A673 (cell line): ENCODE measurements around the gene ZNF155. TPM values are rescaled to one million over a fixed set of nuclear protein-coding genes. Genes with fewer than 3 reads are reported as not detected.
A peak's percentile ranks its signal among the peaks of the same experiment; 100 is the strongest.

Experiments
- Bru-seq: library from RNA; stranded (reverse); fragments of 400-500 nt; gene quantifications from one replicate; lab custom pipeline; 2021; lab: Mats Ljungman, UMichigan
- BruChase-seq, 2 experiments: library from RNA; stranded (reverse); fragments of 400-500 nt; gene quantifications; one replicate each; lab custom pipeline; 2021; lab: Mats Ljungman, UMichigan
- BruUV-seq: library from RNA; stranded (reverse); fragments of 400-500 nt; replicated peaks from 2 replicates; lab custom pipeline; 2021; lab: Mats Ljungman, UMichigan
- CTCF ChIA-PET: fragments of 300-600 bp; sonication (Branson Sonifier 250); formaldehyde crosslinking; loops from one replicate; lab custom pipeline; 2022; ENCODE audit warnings: antibody characterized with exemption; lab: Charles Lee
- POLR2A ChIA-PET: fragments of 300-600 bp; sonication (Branson Sonifier 250); formaldehyde crosslinking; loops from one replicate; lab custom pipeline; 2022; ENCODE audit warnings: antibody characterized with exemption; ENCODE audit not compliant: low non-redundant PET; lab: Charles Lee
- DNase-seq: peaks from one replicate; pipeline ENCODE4 v3.0.0-alpha.2; 2015; ENCODE audit warnings: low spot score
- H3K27ac ChIP-seq: fragments of 200-600 bp; sonication (generic); 2 replicates; pipeline ENCODE4 v1.5.1; 2016; ENCODE audit warnings: mixed run types, low read depth, mild to moderate bottlenecking, mixed read lengths, antibody characterized with exemption, low read length; ENCODE audit not compliant: poor library complexity, severe bottlenecking
- H3K27me3 ChIP-seq: fragments of 200-600 bp; sonication (generic); replicated peaks from 2 replicates; pipeline ENCODE4 v1.6.1; 2017; ENCODE audit warnings: mixed run types, low read depth, mild to moderate bottlenecking, mixed read lengths, antibody characterized with exemption, low read length; ENCODE audit not compliant: insufficient read depth, poor library complexity
- H3K36me3 ChIP-seq: fragments of 200-600 bp; sonication (generic); 2 replicates; pipeline ENCODE4 v1.6.1; 2016; ENCODE audit warnings: mixed run types, mild to moderate bottlenecking, mixed read lengths, antibody characterized with exemption, low read length; ENCODE audit not compliant: insufficient read depth, poor library complexity, severe bottlenecking
- H3K4me1 ChIP-seq: fragments of 200-600 bp; sonication (generic); 2 replicates; pipeline ENCODE4 v1.6.1; 2017; ENCODE audit warnings: mixed run types, mild to moderate bottlenecking, mixed read lengths, antibody characterized with exemption, low read length; ENCODE audit not compliant: insufficient read depth, poor library complexity, severe bottlenecking
- H3K4me3 ChIP-seq: fragments of 200-600 bp; sonication (generic); 2 replicates; pipeline ENCODE4 v1.5.1; 2016; ENCODE audit warnings: low read depth, mixed run types, mild to moderate bottlenecking, mixed read lengths, low read length; ENCODE audit not compliant: poor library complexity, severe bottlenecking
- H3K9me3 ChIP-seq: fragments of 200-600 bp; sonication (generic); 2 replicates; pipeline ENCODE4 v1.6.1; 2016; ENCODE audit warnings: mixed run types, low read depth, mild to moderate bottlenecking, mixed read lengths, antibody characterized with exemption, low read length; ENCODE audit not compliant: poor library complexity, severe bottlenecking
- EZH2 ChIP-seq: fragments of 200-600 bp; sonication (generic); IDR thresholded peaks from 2 replicates; pipeline ENCODE4 v1.6.1; 2017; ENCODE audit warnings: borderline replicate concordance, low read depth, mild to moderate bottlenecking, mixed read lengths, antibody characterized with exemption, low read length; ENCODE audit not compliant: poor library complexity, severe bottlenecking
- intact Hi-C: fragments of 100-400 bp; cut with micrococcal nuclease; formaldehyde crosslinking; loops from one replicate; pipeline ENCODE4 v1.10.0; 2022; ENCODE audit not compliant: unreplicated experiment
- long read RNA-seq: library from polyadenylated mRNA; stranded (forward); transcript quantifications from one replicate; pipeline ENCODE4 v2.0.0, GENCODE V29; 2022
- total RNA-seq: library from RNA; stranded (reverse); gene quantifications from 2 replicates; pipeline ENCODE4 v1.2.3, GENCODE V29; 2021
- TF ChIP-seq, protein P1 (sequence below): fragments of 300-800, 200-600 bp; sonication (generic); conservative IDR thresholded peaks from 2 replicates; pipeline ENCODE4 v1.5.1; 2017; ENCODE audit warnings: low read depth, mild to moderate bottlenecking, antibody characterized with exemption, low read length, moderate library complexity, mixed read lengths

The ZNF155 gene
- total RNA-seq (7.3 and 8.0 TPM in 2 replicates), Bru-seq, nascent RNA (percentile 65 among the genes with signal in this experiment), BruChase-seq, experiment 1, labeled RNA remaining after a 2-hour chase (percentile 65 among the genes with signal in this experiment), BruChase-seq, experiment 2, labeled RNA remaining after a 6-hour chase (percentile 49 among the genes with signal in this experiment)
- long read RNA-seq, partial matches to known transcripts: 0 of 7 reads
- long read RNA-seq, other reads (novel, unspliced or antisense): 6 of 7 reads

DNA sequence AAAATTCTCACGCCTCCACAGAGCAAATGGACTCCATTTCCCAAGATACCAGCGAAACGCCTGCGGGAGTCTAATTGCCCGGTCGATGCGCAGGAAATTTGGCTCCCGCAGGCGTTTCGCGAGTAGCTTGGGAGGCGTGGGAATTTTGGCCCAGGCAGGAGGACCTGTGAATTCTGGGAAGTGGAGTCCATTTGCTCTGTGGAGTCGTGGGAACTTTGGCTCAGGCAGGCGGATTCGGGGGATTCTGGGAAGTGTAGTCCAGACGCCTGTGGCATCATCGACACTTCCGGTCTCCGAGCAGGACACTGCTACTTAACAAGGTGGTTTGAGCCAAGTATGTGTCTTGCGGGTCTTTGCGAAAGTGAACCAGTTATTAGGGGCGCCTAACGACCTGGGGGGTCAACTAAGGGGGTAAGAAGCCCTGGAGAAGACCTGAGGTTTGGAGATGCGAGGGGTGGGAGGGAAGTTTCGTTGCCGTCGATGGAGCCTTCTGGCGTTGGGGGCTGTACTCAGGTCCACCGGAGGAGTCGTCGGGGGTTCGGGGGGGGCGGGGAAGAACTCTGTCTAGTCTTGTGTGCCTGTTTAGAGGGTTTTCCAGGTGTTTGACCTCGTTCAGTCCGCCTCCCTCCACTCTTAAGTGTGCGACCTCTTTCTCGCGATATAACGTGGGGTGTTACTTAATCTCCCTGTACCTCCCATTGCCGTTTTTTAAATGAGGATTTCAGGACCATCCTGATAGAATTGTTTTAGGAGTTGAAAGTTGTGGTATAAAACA lies at the start of gene ZNF155:
Gene ZNF155, plus strand, starts transcription at position 277 of the 775 bp plus-strand sequence. CDS start 4,356 bp downstream, outside the sequence.
- intact Hi-C loops: no loop called here
- BruUV-seq: no TSS peak
- Histone ChIP-seq H3K36me3 (no peaks in the 10 kb centered on the region), H3K4me1 (no peaks in the 10 kb centered on the region), H3K4me3 (peak within 1 kb of the TSS; percentile 78), H3K27ac (peak within 1 kb of the TSS; percentile 71), H3K27me3 (no peaks in the 10 kb centered on the region), H3K9me3 (peaks cover 1% of the 10 kb centered on the region)
- CTCF ChIA-PET: no interaction called here
- peak; percentile 99 for DNase-seq
- TF ChIP-seq, protein P1, sequence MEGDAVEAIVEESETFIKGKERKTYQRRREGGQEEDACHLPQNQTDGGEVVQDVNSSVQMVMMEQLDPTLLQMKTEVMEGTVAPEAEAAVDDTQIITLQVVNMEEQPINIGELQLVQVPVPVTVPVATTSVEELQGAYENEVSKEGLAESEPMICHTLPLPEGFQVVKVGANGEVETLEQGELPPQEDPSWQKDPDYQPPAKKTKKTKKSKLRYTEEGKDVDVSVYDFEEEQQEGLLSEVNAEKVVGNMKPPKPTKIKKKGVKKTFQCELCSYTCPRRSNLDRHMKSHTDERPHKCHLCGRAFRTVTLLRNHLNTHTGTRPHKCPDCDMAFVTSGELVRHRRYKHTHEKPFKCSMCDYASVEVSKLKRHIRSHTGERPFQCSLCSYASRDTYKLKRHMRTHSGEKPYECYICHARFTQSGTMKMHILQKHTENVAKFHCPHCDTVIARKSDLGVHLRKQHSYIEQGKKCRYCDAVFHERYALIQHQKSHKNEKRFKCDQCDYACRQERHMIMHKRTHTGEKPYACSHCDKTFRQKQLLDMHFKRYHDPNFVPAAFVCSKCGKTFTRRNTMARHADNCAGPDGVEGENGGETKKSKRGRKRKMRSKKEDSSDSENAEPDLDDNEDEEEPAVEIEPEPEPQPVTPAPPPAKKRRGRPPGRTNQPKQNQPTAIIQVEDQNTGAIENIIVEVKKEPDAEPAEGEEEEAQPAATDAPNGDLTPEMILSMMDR: no peak
- no peak for TF ChIP-seq EZH2
- POLR2A ChIA-PET: no interaction called here

DNA sequence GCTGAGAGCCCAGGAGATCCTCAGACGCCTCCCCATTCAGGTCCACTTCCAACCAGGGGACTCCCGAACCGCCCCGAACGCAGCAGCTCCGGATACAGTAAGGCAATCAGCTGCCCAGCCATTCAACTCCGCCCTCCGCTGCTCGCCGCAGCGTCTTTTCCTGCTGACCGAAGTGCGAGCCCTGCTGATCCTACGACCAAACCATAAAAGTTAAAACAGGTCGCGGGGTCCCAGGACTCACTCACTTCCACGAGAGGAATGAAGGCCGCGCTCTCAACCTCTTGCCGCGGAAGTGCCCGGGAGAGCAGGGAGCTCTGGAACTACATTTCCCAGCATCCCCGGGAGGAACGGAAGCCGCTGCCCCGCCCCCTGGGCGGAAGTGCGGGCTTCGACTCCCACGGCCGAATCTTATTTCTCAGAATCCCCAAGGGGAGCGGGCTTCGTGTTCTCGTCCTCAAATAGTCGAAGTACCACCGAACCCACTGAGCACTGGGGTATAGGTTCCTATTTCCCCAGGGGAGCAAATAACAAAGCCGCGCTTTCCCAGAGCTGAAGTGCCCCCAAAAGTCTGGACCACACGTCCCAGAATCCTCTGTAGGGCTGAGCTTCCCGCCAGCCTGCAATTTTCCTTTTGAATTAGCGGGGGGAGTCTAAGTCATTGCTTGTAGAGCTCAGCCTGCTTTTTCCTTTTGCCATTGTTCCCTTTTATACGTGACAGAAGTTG lies 48.8 kb upstream of the ZNF155 start, which contains the start of gene ZNF45:
Gene ZNF45, minus strand, starts transcription at position 298 of the 724 bp plus-strand sequence. CDS start 13,097 bp downstream, outside the sequence.
- intact Hi-C loops: no loop called here
- ChIA-PET CTCF (interaction anchor here (0.6 kb wide), 1 partner anchor 125 kb away, joined by 3 read pairs; no protein-coding TSS in a partner anchor), POLR2A (interaction anchor here (0.6 to 1.0 kb wide), 2 partner anchors 31 to 267 kb away, joined by 3 to 4 read pairs; no protein-coding TSS in a partner anchor)
- TF ChIP-seq EZH2: no peak
- TF ChIP-seq, protein P1: no peak
- H3K4me3 ChIP-seq: peak within 1 kb of the TSS; percentile 74
- H3K4me1 ChIP-seq: peaks cover 5% of the 10 kb centered on the region
- H3K27ac ChIP-seq: peak within 1 kb of the TSS; percentile 81
- no TSS peak for BruUV-seq
- DNase-seq: peak; percentile 96
- H3K36me3 ChIP-seq: peaks cover 19% of the 10 kb centered on the region
- H3K27me3 ChIP-seq: no peaks in the 10 kb centered on the region
- peaks cover 12% of the 10 kb centered on the region for H3K9me3 ChIP-seq

DNA sequence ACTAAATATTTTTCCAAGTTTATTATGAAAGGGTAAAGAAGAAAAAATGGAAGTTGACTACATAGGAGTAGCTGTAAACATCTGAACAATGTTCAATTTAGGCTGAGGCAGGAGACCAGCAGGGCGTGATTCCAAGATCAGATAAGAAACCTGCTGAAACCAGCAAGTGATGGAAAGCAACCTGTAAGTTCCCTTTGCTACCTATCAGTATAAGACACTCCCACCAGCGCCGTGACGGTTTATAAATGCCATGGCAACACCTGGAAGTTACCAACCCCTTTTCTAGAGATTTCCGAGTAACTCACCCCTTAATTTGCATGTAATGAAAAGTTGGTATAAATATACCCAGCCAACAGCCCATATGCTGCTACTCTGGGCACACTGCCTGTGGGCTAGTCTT lies 47.8 kb upstream of the ZNF155 start:
- no peak for TF ChIP-seq EZH2
- TF ChIP-seq, protein P1: no peak
- Histone ChIP-seq H3K9me3 (peaks cover 12% of the 10 kb centered on the region), H3K36me3 (peaks cover 9% of the 10 kb centered on the region), H3K4me3 (no peak overlapping the region), H3K27ac (no peak overlapping the region), H3K4me1 (peaks cover 5% of the 10 kb centered on the region), H3K27me3 (no peaks in the 10 kb centered on the region)
- ChIA-PET CTCF (no interaction called here), POLR2A (no interaction called here)
- no TSS peak for BruUV-seq
- intact Hi-C loops: no loop called here
- no peak for DNase-seq
